ENCODE measurements around the gene NCLN.

DNA sequence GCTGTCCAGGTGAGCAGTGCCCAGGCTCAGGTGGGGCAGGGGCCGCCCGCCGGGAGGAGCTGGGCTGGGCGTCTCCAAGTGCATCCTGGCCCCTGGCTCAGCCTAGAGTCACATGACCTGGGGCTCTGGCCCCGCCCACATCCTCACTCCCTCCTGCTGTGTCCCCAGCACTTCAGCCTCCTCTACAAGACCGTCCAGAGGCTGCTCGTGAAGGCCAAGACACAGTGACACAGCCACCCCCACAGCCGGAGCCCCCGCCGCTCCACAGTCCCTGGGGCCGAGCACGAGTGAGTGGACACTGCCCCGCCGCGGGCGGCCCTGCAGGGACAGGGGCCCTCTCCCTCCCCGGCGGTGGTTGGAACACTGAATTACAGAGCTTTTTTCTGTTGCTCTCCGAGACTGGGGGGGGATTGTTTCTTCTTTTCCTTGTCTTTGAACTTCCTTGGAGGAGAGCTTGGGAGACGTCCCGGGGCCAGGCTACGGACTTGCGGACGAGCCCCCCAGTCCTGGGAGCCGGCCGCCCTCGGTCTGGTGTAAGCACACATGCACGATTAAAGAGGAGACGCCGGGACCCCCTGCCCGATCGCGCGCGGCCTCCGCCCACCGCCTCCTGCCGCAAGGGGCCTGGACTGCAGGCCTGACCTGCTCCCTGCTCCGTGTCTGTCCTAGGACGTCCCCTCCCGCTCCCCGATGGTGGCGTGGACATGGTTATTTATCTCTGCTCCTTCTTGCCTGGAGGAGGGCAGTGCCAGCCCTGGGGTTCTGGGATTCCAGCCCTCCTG, 21.9 kb downstream of the NCLN start:
- TF ChIP-seq, protein P1, sequence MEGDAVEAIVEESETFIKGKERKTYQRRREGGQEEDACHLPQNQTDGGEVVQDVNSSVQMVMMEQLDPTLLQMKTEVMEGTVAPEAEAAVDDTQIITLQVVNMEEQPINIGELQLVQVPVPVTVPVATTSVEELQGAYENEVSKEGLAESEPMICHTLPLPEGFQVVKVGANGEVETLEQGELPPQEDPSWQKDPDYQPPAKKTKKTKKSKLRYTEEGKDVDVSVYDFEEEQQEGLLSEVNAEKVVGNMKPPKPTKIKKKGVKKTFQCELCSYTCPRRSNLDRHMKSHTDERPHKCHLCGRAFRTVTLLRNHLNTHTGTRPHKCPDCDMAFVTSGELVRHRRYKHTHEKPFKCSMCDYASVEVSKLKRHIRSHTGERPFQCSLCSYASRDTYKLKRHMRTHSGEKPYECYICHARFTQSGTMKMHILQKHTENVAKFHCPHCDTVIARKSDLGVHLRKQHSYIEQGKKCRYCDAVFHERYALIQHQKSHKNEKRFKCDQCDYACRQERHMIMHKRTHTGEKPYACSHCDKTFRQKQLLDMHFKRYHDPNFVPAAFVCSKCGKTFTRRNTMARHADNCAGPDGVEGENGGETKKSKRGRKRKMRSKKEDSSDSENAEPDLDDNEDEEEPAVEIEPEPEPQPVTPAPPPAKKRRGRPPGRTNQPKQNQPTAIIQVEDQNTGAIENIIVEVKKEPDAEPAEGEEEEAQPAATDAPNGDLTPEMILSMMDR (conservative IDR thresholded peaks at IDR 0.05) = no peak
- TF ChIP-seq ZFX (IDR thresholded peaks at IDR 0.05) = no peak

Data from C4-2B (cell line).